ENCODE data around the gene SLC16A5.
A peak's percentile ranks its signal among the peaks of the same experiment; 100 is the strongest.

SLC16A5 gene

GRCh38 chr17:75088465-75089417 lies 987 bp downstream of the SLC16A5 start:
- DNase-seq: no peak

DNA sequence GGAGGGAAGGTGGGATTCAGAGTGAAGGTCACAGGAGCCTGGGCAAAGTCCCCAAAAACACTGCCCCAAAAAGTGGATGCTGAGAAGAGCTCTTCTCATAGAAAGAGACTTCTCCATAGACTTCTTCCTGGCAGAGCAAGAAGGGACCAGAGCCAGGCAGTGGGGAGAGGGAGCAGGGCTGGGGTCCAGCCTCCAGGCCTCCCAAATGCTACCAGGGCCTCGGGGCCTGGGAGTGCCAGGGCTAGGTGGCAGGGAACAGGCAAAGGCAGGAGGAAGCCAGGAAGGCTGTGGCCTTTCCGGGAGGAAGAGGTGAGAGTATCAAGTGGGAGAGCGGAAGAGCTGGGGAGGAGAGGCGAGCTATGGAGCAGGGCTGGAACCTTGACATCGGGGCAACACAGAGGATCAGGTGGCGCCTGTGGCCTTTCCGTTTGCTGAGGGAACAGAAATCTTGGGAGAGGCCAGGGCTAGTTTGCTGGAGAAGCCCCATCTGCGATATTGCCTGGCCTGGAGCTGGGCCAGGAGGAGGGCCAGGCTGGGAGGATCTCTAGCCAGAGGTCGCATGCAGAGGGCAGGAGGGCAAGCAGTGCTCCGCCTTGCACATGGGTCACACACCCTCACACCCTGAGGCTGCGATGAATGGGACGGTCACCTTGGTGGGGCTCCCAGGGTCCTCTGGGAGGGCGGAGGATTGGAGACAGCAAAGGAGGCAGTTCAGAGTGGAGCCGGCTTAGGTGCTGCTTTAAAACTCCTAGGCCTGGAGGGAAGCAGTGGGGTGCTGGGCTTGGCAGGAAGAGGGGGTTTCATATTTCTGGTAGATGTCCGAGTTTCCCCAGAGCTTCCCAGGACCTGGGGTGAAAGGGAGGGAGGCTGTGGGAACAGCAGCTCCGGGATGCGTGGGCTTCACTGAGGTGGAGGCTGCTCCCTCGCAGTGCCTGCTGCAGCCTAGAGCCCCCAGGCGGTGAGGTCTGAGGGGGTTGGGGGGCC lies 3.4 kb downstream of the SLC16A5 start:
- no peak for DNase-seq

GRCh38 chr17:75091855-75092327 lies 4.1 kb downstream of the SLC16A5 start:
- no peak for DNase-seq

- no peak for DNase-seq
Measured at GRCh38 chr17:75093548-75094158, 5.9 kb downstream of the SLC16A5 start.

- no peak for DNase-seq
Measured at GRCh38 chr17:75094871-75095399, 7.2 kb downstream of the SLC16A5 start.

DNA sequence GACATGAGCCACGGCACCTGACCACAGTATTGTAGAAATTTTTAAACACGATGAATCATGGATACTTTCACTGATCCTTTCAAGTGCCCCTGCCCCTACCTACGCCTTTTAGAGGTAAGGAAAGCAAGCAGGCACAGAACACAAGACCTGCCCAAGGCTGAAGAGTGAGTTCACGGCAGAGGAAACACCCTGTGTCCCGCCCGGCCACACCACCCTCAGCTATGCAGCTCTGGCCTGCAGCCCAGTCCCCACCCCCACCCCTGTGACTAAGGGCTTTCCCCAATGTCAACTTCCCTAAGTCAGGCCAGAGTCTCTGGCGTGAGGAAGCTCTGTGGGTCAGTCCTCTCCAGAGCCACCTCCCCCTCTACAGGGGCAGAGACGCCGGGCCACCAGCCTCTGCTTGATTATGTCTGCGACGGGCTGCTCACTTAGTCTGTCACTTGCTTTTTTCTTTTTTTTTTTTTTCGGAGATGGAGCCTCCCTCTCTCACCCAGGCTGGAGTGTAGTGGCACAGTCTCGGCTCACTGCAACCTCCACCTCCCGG lies 8.4 kb downstream of the SLC16A5 start:
- no peak for DNase-seq

GRCh38 chr17:75097865-75098264 lies 10.1 kb downstream of the SLC16A5 start:
- DNase-seq: no peak

DNA sequence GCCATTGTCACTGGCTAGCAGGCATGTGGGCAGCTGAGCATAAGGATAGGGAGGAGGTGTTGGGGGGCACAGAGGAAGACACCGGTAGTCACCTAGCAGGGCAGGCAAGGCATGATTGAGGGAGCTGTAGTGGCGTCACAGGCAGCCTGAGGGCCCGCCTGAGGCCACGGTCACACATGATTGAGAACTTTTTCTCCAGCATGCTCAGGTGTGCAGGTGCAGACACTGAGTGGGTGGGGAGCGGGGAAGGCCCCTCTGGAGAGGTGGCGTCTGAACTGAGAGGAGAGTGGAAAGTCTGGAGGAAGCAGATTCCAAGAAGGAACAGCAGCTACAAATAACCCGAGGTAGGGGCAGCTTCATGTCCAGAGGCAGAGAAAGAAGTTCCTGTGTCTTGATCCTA lies 11.1 kb downstream of the SLC16A5 start:
- DNase-seq: no peak

DNA sequence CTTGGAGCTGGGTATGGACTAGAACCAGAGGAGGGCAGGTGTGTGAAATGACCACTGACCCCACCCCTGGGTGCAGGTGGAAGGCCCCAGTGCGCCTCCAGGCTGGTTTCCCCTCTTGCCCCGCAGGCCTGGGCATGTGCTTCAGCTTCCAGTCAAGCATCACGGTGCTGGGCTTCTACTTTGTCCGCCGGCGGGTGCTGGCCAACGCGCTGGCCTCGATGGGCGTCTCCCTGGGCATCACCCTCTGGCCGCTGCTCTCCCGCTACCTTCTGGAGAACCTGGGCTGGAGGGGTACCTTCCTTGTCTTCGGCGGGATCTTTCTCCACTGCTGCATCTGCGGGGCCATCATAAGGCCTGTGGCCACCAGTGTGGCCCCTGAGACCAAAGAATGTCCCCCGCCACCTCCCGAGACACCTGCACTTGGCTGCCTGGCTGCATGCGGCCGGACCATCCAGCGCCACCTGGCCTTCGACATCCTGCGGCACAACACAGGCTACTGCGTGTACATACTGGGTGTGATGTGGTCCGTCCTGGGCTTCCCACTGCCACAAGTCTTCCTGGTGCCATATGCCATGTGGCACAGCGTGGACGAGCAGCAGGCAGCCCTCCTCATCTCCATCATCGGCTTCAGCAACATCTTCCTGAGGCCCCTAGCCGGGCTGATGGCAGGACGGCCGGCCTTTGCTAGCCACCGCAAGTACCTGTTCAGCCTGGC lies 12.3 kb downstream of the SLC16A5 start:
- no peak for DNase-seq

GRCh38 chr17:75102385-75102821 lies 14.6 kb downstream of the SLC16A5 start:
- no peak for DNase-seq

DNA sequence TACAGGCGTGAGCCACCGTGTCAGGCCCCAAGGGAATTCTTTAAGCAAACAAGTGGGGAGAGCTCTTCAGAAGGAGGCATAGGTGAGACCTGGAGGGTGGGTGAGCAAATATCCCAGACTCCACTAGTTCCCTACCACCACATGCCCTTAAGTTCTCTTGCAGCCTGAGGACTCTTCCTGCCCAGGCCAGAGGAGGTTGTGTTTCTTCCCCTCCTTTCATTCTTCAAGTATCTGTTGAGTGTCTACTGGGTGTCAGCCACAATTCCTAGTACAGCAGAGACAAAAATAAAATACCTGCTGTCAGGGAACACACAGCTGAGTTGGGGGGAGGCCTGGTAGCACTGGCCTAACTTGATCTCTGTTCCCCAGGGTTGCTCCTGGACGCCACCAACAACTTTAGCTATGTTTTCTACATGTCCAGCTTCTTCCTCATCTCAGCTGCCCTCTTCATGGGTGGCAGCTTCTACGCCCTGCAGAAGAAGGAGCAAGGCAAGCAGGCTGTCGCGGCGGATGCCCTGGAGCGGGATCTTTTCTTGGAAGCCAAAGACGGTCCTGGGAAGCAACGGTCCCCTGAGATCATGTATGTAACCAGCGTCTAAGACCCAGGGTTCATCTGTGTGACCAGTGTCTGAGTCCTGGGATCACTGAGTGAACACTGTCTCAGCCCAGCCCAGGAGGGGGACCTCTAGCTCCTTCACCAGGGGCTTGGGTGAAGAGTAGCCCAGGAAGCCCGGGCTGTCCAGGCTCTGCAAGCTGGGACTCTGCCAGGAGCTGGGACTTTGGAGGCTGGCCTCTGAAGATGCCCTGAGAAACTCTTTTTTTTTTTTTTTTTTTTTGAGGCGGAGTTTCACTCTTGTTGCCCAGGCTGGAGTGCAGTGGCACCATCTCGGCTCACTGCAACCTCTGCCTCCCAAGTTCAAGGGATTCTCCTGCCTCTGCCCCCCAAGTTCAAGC lies 16.1 kb downstream of the SLC16A5 start:
- DNase-seq: no peak

- no peak for DNase-seq
Measured at GRCh38 chr17:75105126-75106080, 17.6 kb downstream of the SLC16A5 start.

DNA sequence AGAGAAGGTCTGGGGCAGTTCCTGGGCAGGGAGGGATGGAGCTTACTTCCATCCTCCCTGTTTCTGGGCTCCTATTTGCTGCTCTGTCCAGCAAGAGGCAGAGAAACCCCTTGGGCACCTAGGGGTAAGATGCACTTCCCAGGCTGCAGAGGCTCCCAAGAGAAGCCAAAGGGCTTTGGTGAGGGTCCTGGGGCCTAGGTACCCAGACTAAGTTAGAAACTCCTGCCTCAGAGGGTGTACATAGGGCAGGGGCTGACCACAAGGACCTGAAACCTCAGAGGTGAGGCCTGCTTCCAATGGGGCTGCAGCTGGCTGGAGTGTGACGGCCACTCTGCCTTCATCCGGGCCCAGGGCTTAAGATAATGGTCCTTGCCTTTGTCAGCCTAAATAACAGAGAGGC lies 20.4 kb downstream of the SLC16A5 start:
- no peak for DNase-seq

DNA sequence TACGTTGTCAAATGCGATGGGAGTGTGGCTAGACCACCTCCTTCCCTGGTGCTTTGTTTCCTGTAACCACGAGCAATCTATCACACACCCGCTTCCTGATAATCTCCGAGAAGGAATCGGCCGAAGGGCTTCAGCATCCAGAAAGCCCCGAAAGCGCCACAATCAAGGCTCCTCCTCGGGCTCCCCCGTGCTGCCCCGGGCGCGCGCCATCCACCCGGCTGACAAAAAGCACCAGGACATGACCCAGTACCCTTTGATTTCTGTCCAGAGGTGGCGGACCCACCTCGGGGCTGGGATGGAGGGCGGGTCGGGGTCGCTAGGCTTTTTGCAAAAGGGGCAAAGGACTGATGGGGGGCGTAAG lies 21.3 kb downstream of the SLC16A5 start:
- no peak for DNase-seq

- DNase-seq: peak; percentile 93
Measured at GRCh38 chr17:75109407-75110233, 21.9 kb downstream of the SLC16A5 start, which contains the start of gene ARMC7. ARMC7 (plus strand) TSS chr17:75109969; CDS start chr17:75110289, 320 bp downstream.

DNA sequence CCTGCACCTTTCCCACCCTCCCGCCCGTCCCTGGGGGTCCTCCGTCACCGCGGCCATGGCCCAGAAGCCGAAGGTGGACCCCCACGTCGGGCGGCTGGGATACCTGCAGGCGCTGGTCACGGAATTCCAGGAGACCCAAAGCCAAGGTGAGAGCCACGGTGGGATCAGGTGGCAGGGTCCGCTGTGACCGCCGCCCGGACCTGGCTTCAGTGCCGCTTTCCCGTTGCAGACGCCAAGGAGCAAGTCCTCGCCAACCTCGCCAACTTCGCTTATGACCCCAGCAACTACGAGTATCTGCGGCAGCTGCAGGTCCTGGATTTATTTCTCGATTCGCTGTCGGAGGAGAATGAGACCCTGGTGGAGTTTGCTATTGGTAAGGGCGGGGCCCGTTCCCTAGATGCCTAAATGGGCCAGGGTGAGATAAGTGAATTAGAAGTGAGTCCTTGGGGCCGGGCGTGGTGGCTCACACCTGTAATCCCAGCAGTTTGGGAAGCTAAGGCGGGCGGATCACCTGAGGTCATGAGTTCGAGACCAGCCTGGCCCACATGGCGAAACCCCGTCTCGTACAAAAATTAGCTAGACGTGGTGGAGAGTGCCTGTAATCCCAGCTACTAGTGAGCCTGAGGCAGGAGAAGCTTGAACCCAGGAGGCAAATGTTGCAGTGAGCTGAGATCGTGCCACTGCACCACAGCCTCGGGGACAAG lies 22.6 kb downstream of the SLC16A5 start:
- no peak for DNase-seq

DNA sequence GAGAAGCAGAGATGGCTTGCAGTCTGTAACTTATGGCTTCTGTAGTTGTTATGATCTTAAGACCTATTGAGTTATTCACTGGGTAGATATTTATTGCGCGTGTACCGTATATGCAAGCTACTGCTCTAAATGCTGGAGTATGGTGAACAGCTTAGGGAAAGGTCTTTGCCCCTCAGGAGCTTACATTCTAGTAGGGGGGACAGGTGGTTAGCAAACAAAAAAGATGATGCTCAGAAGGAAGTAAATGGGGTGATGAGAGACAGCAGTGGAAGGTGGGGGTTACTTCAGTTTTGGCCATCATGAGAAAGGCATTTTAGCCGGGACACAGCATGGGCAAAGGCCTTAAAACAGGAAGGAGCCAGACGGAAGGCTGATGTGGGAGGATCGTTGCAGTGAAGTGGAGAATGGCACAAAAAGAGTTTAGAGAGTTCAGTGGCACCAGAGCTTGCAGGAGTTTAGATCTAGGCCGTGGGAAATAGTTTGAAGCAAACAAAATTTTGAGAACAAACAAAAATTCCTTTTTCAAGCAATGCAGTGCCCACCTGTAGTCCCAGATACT lies 24.1 kb downstream of the SLC16A5 start:
- DNase-seq: no peak
